Central memory CD8-positive, alpha-beta T cell (primary cell): Measurements from ENCODE around the gene CSPG5.

Source experiments
- ATAC-seq: fragments of 150-1000 bp; cut with Tn5 transposase; replicated peaks from 2 replicates; pipeline ENCODE4 v1.10.0; 2022; ENCODE audit warnings: mild to moderate bottlenecking, moderate FRiP score, moderate number of reproducible peaks; ENCODE audit not compliant: poor library complexity, severe bottlenecking; ENCODE audit errors: extremely low read depth
- DNase-seq, 2 donors: peaks; one replicate each; pipeline ENCODE4 v3.0.0; 2021; ENCODE audit warnings: low spot score in 2 of 2
- H3K27ac Mint-ChIP-seq: one replicate; pipeline ENCODE4 v1.8.0; 2022; ENCODE audit warnings: low read depth, mild to moderate bottlenecking, moderate library complexity, mixed read lengths
- H3K27me3 Mint-ChIP-seq: one replicate; pipeline ENCODE4 v1.8.0; 2022; ENCODE audit warnings: mixed read lengths
- H3K36me3 Mint-ChIP-seq: one replicate; pipeline ENCODE4 v1.8.0; 2022; ENCODE audit warnings: mild to moderate bottlenecking, moderate library complexity, mixed read lengths; ENCODE audit not compliant: insufficient read depth
- H3K4me1 Mint-ChIP-seq: one replicate; pipeline ENCODE4 v1.8.0; 2022; ENCODE audit warnings: mixed read lengths
- H3K4me3 Mint-ChIP-seq: one replicate; pipeline ENCODE4 v1.8.0; 2022; ENCODE audit warnings: mild to moderate bottlenecking, moderate library complexity, mixed read lengths
- H3K9me3 Mint-ChIP-seq: one replicate; pipeline ENCODE4 v1.8.0; 2022; ENCODE audit warnings: mixed read lengths

Gene CSPG5

GRCh38 chr3:47581422-47581821, 2.8 kb upstream of the CSPG5 start:
- Mint-ChIP-seq H3K27ac (no peak overlapping the region), H3K4me3 (no peak overlapping the region), H3K27me3 (peaks cover 11% of the 10 kb centered on the region), H3K4me1 (peaks cover 6% of the 10 kb centered on the region), H3K9me3 (no peaks in the 10 kb centered on the region), H3K36me3 (peaks cover 12% of the 10 kb centered on the region)
- ATAC-seq (no peak), DNase-seq (no peak)

DNA sequence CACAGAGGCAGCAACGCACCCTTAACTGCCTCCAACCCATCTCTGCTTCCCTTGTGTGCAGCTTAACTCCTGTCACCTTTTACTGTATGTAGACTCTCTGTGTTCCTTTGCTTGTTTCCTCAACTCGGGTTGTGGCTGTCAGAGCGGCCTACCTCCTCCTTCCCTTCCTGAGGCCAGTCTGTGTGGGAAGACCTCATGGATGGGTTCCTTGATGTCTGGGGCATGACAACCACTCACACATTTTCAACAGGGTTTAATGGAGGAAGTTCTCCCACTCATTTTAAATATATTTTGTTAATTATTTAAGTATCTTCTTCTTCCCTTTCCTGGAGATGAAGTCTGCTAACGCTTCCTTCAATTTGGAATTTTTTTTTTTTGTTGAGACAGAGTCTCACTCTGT, 1.8 kb upstream of the CSPG5 start:
- Mint-ChIP-seq H3K36me3 (peaks cover 9% of the 10 kb centered on the region), H3K9me3 (no peaks in the 10 kb centered on the region), H3K4me1 (peaks cover 6% of the 10 kb centered on the region), H3K27me3 (peaks cover 11% of the 10 kb centered on the region), H3K27ac (no peak overlapping the region), H3K4me3 (peak overlapping the region; percentile 53)
- ATAC-seq (no peak), DNase-seq (no peak)

GRCh38 chr3:47579875-47580274, 1.2 kb upstream of the CSPG5 start:
- DNase-seq, result no peak
- H3K27ac Mint-ChIP-seq, result no peak overlapping the region
- H3K36me3 Mint-ChIP-seq, result peaks cover 8% of the 10 kb centered on the region
- peak overlapping the region; percentile 53 for H3K4me3 Mint-ChIP-seq
- no peaks in the 10 kb centered on the region for H3K9me3 Mint-ChIP-seq
- ATAC-seq, result no peak
- peaks cover 6% of the 10 kb centered on the region for H3K4me1 Mint-ChIP-seq
- peaks cover 11% of the 10 kb centered on the region for H3K27me3 Mint-ChIP-seq

DNA sequence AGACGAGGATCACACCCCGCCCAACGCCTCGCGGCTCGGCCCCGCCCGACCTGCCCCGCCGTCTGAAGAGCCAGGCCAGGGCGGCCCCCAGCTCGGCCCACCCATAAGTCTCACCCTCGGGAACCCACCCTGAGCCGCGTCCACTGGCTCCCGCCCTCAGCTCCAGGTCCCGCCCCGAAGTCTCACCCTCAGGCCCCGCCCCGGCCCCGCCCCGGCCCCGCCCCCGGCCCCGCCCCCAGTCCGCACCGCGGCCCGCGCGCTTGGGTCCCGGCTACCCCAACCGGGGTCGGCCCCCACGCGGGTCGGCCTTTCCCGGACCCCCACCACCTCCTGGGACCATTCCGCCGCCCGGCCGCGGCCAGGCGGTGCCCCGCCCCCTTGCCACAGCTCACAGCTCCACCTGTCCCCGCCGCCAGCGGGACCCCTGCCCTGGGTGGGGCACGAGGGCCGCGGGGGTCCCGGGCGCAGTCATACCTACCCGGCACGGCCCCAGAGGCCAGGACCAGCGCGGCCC, 489 bp downstream of the CSPG5 start:
- H3K4me3 Mint-ChIP-seq, result peak overlapping the region; percentile 52
- ATAC-seq (peak; percentile 50), DNase-seq (no peak)
- H3K27me3 Mint-ChIP-seq, result peaks cover 22% of the 10 kb centered on the region
- peaks cover 6% of the 10 kb centered on the region for H3K4me1 Mint-ChIP-seq
- no peak overlapping the region for H3K27ac Mint-ChIP-seq
- H3K36me3 Mint-ChIP-seq, result peaks cover 5% of the 10 kb centered on the region
- no peaks in the 10 kb centered on the region for H3K9me3 Mint-ChIP-seq

DNA sequence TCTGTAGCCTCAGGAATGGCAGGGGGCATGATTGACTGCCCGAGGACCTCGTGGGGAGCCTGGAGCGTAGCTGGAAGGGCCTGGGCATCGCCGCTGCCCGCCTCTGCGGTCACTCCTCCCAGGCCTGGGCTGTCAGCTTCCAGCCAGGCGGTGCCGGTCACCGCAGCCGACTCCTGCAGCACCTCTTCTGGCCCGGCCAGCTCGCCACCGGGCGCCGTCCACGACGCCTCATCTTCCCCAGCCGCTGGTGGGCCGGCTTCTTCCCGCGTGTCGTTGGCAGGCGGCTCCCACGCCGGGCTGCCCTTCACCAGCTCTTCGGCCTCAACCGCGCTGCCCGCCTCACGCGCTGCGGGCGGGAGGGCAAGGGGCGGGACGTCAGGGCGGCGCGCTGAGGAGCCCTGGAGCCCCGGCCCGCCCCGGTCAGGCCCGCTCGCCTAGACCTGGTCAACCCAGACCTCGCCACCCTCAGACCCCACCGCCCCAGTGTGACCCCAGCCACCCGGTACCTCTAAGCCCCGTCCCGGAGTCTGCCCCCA, 1.0 kb downstream of the CSPG5 start:
- H3K27ac Mint-ChIP-seq, result no peak overlapping the region
- peaks cover 27% of the 10 kb centered on the region for H3K27me3 Mint-ChIP-seq
- H3K4me3 Mint-ChIP-seq, result peak overlapping the region; percentile 52
- DNase-seq, result no peak
- peaks cover 6% of the 10 kb centered on the region for H3K4me1 Mint-ChIP-seq
- ATAC-seq, result peak; percentile 13
- no peaks in the 10 kb centered on the region for H3K9me3 Mint-ChIP-seq
- peaks cover 5% of the 10 kb centered on the region for H3K36me3 Mint-ChIP-seq

DNA sequence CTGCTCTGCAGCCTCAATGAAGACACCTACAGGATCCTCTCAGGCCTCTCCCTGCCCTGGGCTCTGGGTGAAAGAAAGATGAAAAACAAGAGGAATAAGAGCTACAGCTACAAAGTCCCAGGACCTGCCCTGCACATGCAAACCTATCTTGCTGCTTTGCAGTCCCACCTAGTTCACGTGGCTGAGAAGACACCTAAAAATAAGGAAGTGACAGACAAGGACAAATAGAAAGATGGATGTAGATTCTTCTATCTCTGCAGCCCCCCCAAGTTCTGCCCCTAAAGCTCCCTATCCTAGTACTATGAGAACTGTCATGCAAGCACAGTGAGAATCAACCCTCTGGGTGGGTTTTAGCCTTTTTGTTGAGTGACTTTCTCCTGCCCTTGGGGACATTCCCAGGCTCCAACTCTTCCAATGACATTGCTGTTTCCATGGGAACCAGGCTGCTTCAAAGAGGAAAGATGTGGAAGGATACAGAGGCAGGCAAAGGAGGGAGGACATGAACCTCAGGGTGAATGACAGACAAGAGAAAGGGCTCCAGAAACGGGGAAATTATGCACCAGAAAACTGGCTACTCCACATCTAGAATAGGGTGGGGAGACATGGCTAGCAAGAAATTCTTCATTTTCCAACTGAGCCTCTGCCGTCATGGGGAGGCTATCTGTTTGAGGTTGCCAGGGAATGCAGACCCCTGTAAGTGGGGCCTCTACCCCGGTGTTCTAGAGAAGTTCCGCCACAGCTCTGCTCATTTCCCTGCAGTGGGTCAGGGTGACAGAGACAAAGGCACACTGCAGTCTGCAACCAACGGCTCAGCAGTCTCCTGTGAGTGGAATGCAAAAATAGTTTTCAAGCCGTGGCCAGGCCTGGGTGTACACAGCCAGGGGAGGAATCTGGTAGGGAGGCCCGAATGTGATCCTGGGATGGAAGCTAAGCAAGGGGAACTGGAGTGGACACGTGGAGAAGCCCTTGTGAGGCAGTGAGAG, 5.2 kb downstream of the CSPG5 start:
- Mint-ChIP-seq H3K4me3 (no peak overlapping the region), H3K27ac (no peak overlapping the region), H3K9me3 (no peaks in the 10 kb centered on the region), H3K4me1 (no peaks in the 10 kb centered on the region), H3K27me3 (peaks cover 27% of the 10 kb centered on the region), H3K36me3 (peaks cover 2% of the 10 kb centered on the region)
- DNase-seq (no peak), ATAC-seq (no peak)

GRCh38 chr3:47571391-47572175, 7.1 kb downstream of the CSPG5 start:
- no peak for ATAC-seq
- peaks cover 27% of the 10 kb centered on the region for H3K27me3 Mint-ChIP-seq
- peaks cover 2% of the 10 kb centered on the region for H3K36me3 Mint-ChIP-seq
- H3K4me3 Mint-ChIP-seq, result no peak overlapping the region
- no peak for DNase-seq
- no peak overlapping the region for H3K27ac Mint-ChIP-seq
- H3K9me3 Mint-ChIP-seq, result no peaks in the 10 kb centered on the region
- no peaks in the 10 kb centered on the region for H3K4me1 Mint-ChIP-seq

DNA sequence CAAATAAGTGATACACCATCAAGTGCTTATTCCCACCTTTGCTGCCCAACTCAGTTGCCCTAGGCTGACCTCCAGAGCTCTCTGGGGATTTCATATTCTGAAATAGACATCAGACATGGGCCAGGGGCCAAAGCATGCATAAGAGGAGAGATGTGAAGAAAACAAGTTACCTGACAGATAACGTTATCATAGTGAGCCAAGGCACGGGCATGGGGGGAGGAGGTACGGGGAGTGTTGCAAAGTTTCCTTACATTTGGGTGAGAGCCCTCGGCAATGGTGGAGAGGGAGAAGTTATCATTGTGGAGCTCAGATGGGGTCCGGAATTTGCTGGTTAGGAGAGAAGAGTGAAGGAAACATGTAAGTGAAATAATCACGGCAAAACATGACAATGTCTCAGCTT, 9.8 kb downstream of the CSPG5 start:
- Mint-ChIP-seq H3K36me3 (peaks cover 2% of the 10 kb centered on the region), H3K4me3 (no peak overlapping the region), H3K27me3 (peaks cover 23% of the 10 kb centered on the region), H3K4me1 (no peaks in the 10 kb centered on the region), H3K9me3 (no peaks in the 10 kb centered on the region), H3K27ac (no peak overlapping the region)
- DNase-seq, result no peak
- ATAC-seq, result no peak

GRCh38 chr3:47567149-47567548, 11.5 kb downstream of the CSPG5 start:
- Mint-ChIP-seq H3K4me1 (no peaks in the 10 kb centered on the region), H3K4me3 (no peak overlapping the region), H3K27ac (no peak overlapping the region), H3K9me3 (no peaks in the 10 kb centered on the region), H3K36me3 (peaks cover 2% of the 10 kb centered on the region), H3K27me3 (peaks cover 5% of the 10 kb centered on the region)
- no peak for ATAC-seq
- DNase-seq, result no peak

GRCh38 chr3:47566667-47567066, 12.0 kb downstream of the CSPG5 start:
- H3K4me1 Mint-ChIP-seq, result no peaks in the 10 kb centered on the region
- H3K27ac Mint-ChIP-seq, result no peak overlapping the region
- H3K4me3 Mint-ChIP-seq, result no peak overlapping the region
- no peaks in the 10 kb centered on the region for H3K9me3 Mint-ChIP-seq
- peaks cover 2% of the 10 kb centered on the region for H3K36me3 Mint-ChIP-seq
- ATAC-seq (no peak), DNase-seq (no peak)
- peaks cover under 1% of the 10 kb centered on the region for H3K27me3 Mint-ChIP-seq

- no peak for ATAC-seq
- Mint-ChIP-seq H3K27ac (no peak overlapping the region), H3K27me3 (no peaks in the 10 kb centered on the region), H3K4me1 (no peaks in the 10 kb centered on the region), H3K36me3 (no peaks in the 10 kb centered on the region), H3K4me3 (no peak overlapping the region), H3K9me3 (no peaks in the 10 kb centered on the region)
- DNase-seq, result no peak
These were observed 12.7 kb downstream of the CSPG5 start for GRCh38 chr3:47565734-47566550.

- H3K27me3 Mint-ChIP-seq, result peaks cover 39% of the 10 kb centered on the region
- H3K9me3 Mint-ChIP-seq, result no peaks in the 10 kb centered on the region
- no peak overlapping the region for H3K4me3 Mint-ChIP-seq
- no peaks in the 10 kb centered on the region for H3K4me1 Mint-ChIP-seq
- H3K36me3 Mint-ChIP-seq, result no peaks in the 10 kb centered on the region
- H3K27ac Mint-ChIP-seq, result no peak overlapping the region
- no peak for DNase-seq
- no peak for ATAC-seq
These were observed 22.3 kb downstream of the CSPG5 start for GRCh38 chr3:47556351-47556750.
